WTC11 (cell line): ENCODE data around the gene SERTAD3. TPM values are rescaled to one million over a fixed set of nuclear protein-coding genes. Genes with fewer than 3 reads are reported as not detected.

Experiments
- AFF4 ChIP-seq: sonication (generic); formaldehyde crosslinking; IDR thresholded peaks from 2 replicates; pipeline ENCODE4 v1.8.1; 2023; ENCODE audit warnings: mild to moderate bottlenecking, missing genetic modification reagents, borderline replicate concordance
- ARID4B ChIP-seq: sonication (generic); formaldehyde crosslinking; IDR thresholded peaks from 2 replicates; pipeline ENCODE4 v1.8.0; 2023; ENCODE audit warnings: missing genetic modification reagents, mild to moderate bottlenecking, borderline replicate concordance
- CREM ChIP-seq: sonication (generic); formaldehyde crosslinking; IDR thresholded peaks from 2 replicates; pipeline ENCODE4 v1.8.1; 2022; ENCODE audit warnings: mild to moderate bottlenecking, missing genetic modification reagents, moderate library complexity
- E2F1 ChIP-seq: sonication (generic); formaldehyde crosslinking; IDR thresholded peaks from 2 replicates; pipeline ENCODE4 v1.8.0; 2022; ENCODE audit warnings: mild to moderate bottlenecking, missing genetic modification reagents
- FOXJ3 ChIP-seq: sonication (generic); formaldehyde crosslinking; IDR thresholded peaks from 2 replicates; pipeline ENCODE4 v1.9.0; 2021; ENCODE audit warnings: missing genetic modification reagents, mild to moderate bottlenecking, borderline replicate concordance
- FOXP1 ChIP-seq: sonication (generic); formaldehyde crosslinking; IDR thresholded peaks from 2 replicates; pipeline ENCODE4 v1.8.0; 2022; ENCODE audit warnings: missing genetic modification reagents, mild to moderate bottlenecking, moderate library complexity, borderline replicate concordance
- GABPB1 ChIP-seq: sonication (generic); formaldehyde crosslinking; IDR thresholded peaks from 2 replicates; pipeline ENCODE4 v1.8.1; 2023; ENCODE audit warnings: mild to moderate bottlenecking, missing genetic modification reagents
- IRF1 ChIP-seq: sonication (generic); formaldehyde crosslinking; IDR thresholded peaks from 2 replicates; pipeline ENCODE4 v1.8.0; 2023; ENCODE audit warnings: missing genetic modification reagents
- NR1H2 ChIP-seq: sonication (generic); formaldehyde crosslinking; IDR thresholded peaks from 2 replicates; pipeline ENCODE4 v1.9.0; 2021; ENCODE audit warnings: mild to moderate bottlenecking, moderate library complexity, missing genetic modification reagents
- NR3C1 ChIP-seq: sonication (generic); formaldehyde crosslinking; conservative IDR thresholded peaks from 2 replicates; pipeline ENCODE4 v1.8.1; 2023; ENCODE audit warnings: low read depth, mild to moderate bottlenecking, missing genetic modification reagents
- PRDM15 ChIP-seq: sonication (generic); formaldehyde crosslinking; IDR thresholded peaks from 2 replicates; pipeline ENCODE4 v1.8.0; 2022; ENCODE audit warnings: missing genetic modification reagents
- RELA ChIP-seq: sonication (generic); formaldehyde crosslinking; IDR thresholded peaks from 2 replicates; pipeline ENCODE4 v1.8.1; 2022; ENCODE audit warnings: missing genetic modification reagents, mild to moderate bottlenecking, borderline replicate concordance
- SMAD3 ChIP-seq: sonication (generic); formaldehyde crosslinking; IDR thresholded peaks from 2 replicates; pipeline ENCODE4 v1.8.0; 2022; ENCODE audit warnings: missing genetic modification reagents, mild to moderate bottlenecking, borderline replicate concordance
- SP1 ChIP-seq: sonication (generic); formaldehyde crosslinking; conservative IDR thresholded peaks from 2 replicates; pipeline ENCODE4 v1.8.1; 2022; ENCODE audit warnings: missing genetic modification reagents
- TEAD4 ChIP-seq: sonication (generic); formaldehyde crosslinking; IDR thresholded peaks from 2 replicates; pipeline ENCODE4 v1.8.0; 2022; ENCODE audit warnings: mild to moderate bottlenecking, missing genetic modification reagents
- TP53 ChIP-seq: sonication (generic); formaldehyde crosslinking; IDR thresholded peaks from 2 replicates; pipeline ENCODE4 v1.8.1; 2023; ENCODE audit warnings: mild to moderate bottlenecking, missing genetic modification reagents
- ZMAT4 ChIP-seq: fragments of 250-450 bp; sonication (Bioruptor Pico); IDR thresholded peaks from 2 replicates; pipeline ENCODE4 v1.9.0; 2021; ENCODE audit warnings: mild to moderate bottlenecking
- ZNF317 ChIP-seq: sonication (generic); formaldehyde crosslinking; IDR thresholded peaks from 2 replicates; pipeline ENCODE4 v1.8.1; 2023; ENCODE audit warnings: low read depth, mild to moderate bottlenecking, moderate library complexity, missing genetic modification reagents, borderline replicate concordance
- ZNF396 ChIP-seq: fragments of 250-450 bp; sonication (Bioruptor Pico); IDR thresholded peaks from 2 replicates; pipeline ENCODE4 v1.8.0; 2021; ENCODE audit warnings: mild to moderate bottlenecking, moderate library complexity, borderline replicate concordance
- ZNF671 ChIP-seq: fragments of 250-450 bp; sonication (Bioruptor Pico); IDR thresholded peaks from 2 replicates; pipeline ENCODE4 v1.8.0; 2021; ENCODE audit warnings: mild to moderate bottlenecking
- total RNA-seq: library from RNA; stranded (reverse); gene quantifications from 3 replicates; pipeline ENCODE4 v1.2.3, GENCODE V29; 2021

The SERTAD3 gene
- total RNA-seq, 1 experiment from 2014 or later: 33.6 TPM

GRCh38 chr19:40443131-40443999 lies 770 bp downstream of the SERTAD3 start (continued):
- no peak for TF ChIP-seq E2F1 (CRISPR knock-in tag)
- TF ChIP-seq PRDM15 (CRISPR knock-in tag): no peak
- peak; percentile 75; the same call in 1 of the 2 replicates for TF ChIP-seq CREM (CRISPR knock-in tag)
- TF ChIP-seq NR3C1 (CRISPR knock-in tag): no peak
- no peak for TF ChIP-seq FOXJ3 (CRISPR knock-in tag)
- TF ChIP-seq AFF4: no peak
- TF ChIP-seq SP1 (CRISPR knock-in tag): peak; percentile 95
- TF ChIP-seq RELA (CRISPR knock-in tag): no peak
- TF ChIP-seq IRF1 (CRISPR knock-in tag): no peak
- TF ChIP-seq TEAD4 (CRISPR knock-in tag): no peak
- TF ChIP-seq SMAD3 (CRISPR knock-in tag): no peak
- 0 out of 2 replicates have a peak, but pooled peaks have one; percentile 35 for TF ChIP-seq GABPB1
- TF ChIP-seq ZMAT4 (CRISPR knock-in tag): no peak
- no peak for TF ChIP-seq TP53 (CRISPR knock-in tag)
- no peak for TF ChIP-seq ZNF317 (CRISPR knock-in tag)
- TF ChIP-seq ZNF396: no peak
- TF ChIP-seq ZNF671 (CRISPR knock-in tag): no peak
- TF ChIP-seq ARID4B (CRISPR knock-in tag): no peak
- TF ChIP-seq FOXP1 (CRISPR knock-in tag): no peak; the same call in 1 of the 2 replicates
- no peak for TF ChIP-seq NR1H2
